ENCODE results near the gene FOXJ1. TPM values are rescaled to one million over a fixed set of nuclear protein-coding genes. Genes with fewer than 3 reads are reported as not detected.

FOXJ1 gene
- total and polyA plus RNA-seq, 2 of the 4 experiments (the other 2 are of a cell fraction): 0.05 TPM; not detected in 1

DNA sequence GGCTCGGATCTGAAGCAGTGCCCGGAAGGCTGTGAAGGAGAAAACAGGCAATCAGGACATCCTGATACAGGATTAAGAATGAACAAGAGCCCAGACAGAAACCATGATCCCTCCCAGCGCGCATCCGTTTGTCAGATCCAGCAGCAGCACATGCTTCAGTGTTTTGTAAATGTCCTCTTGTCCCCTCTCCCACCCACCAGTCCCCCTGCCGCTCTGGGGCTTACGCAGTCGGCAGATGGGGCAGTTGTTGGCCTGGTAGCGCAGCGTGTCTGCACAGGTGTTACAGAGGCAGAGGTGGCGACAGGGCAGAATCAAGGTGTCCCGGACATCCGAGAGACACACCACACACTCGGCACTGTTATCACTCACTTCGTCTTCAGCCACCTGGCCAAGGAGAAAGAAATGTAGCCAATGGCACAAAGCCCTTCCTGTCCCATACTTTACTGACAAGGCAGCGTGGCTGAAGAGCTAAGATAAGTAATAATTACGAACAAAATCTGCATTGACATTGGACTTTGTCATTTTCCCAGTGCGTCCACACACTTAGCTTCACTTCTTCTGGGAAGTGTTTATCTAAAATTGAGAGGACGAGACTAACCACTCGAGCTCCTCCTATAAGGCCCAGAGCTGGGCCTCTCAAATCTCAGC is 20.7 kb upstream of the FOXJ1 start:
- in situ Hi-C loops (cut with MboI; ENCODE audit: low sequenced_read_pairs): no loop called here

More for the DNA sequence above, 20.7 kb upstream of the FOXJ1 start:
- Histone ChIP-seq H3K23ac (ENCODE audit: low read depth, low read length) (no peak overlapping the region), H2BK15ac (ENCODE audit: low read depth, low read length) (no peak overlapping the region), H3K36me3 (ENCODE audit: control insufficient read depth, insufficient read depth, low read length) (no peaks in the 10 kb centered on the region), H3K18ac (ENCODE audit: low read depth, low read length) (no peak overlapping the region), H3K4me3 (ENCODE audit: insufficient read depth, low read depth, low read length) (no peak overlapping the region), H2BK120ac (ENCODE audit: low read depth, low read length) (no peak overlapping the region), H3K4me2 (ENCODE audit: low read depth, low read length) (no peak overlapping the region), H3K79me1 (ENCODE audit: low read depth in 1 of 2, low read length in 2 of 2) (no peaks in the 10 kb centered on the region), H3K9me1 (ENCODE audit: insufficient read depth, low read length) (no peaks in the 10 kb centered on the region), H2BK20ac (ENCODE audit: low read depth, low read length) (no peak overlapping the region), H3K4ac (ENCODE audit: low read depth, low read length) (no peak overlapping the region), H2BK5ac (ENCODE audit: low read depth, low read length, poor library complexity, severe bottlenecking) (no peak overlapping the region), H2AFZ (replicated peaks; ENCODE audit: low read length, poor library complexity) (no peak overlapping the region), H2AK5ac (ENCODE audit: low read depth, low read length) (no peak overlapping the region), H4K8ac (ENCODE audit: low read depth in 2 of 2, low read length in 2 of 2) (no peak overlapping the region), H4K91ac (ENCODE audit: insufficient read depth, low read depth, low read length) (no peak overlapping the region), H3K56ac (ENCODE audit: extremely low read depth, insufficient read depth, low read length) (no peak overlapping the region), H3K27ac (ENCODE audit: insufficient read depth, low read length) (no peak overlapping the region), H3K27me3 (ENCODE audit: control insufficient read depth, insufficient read depth, low read length) (peaks cover 4% of the 10 kb centered on the region), H3K9me3 (ENCODE audit: control insufficient read depth, insufficient read depth, low read length) (no peaks in the 10 kb centered on the region), H3K4me1 (ENCODE audit: control insufficient read depth, insufficient read depth, low read length) (no peaks in the 10 kb centered on the region), H4K20me1 (ENCODE audit: insufficient read depth, low read length) (no peaks in the 10 kb centered on the region), H4K5ac (ENCODE audit: low read depth, low read length) (no peak overlapping the region), H3K9ac (ENCODE audit: low read depth, low read length) (no peak overlapping the region), H2AK9ac (replicated peaks; ENCODE audit: low read depth, low read length, poor library complexity) (no peak overlapping the region), H3K14ac (replicated peaks; ENCODE audit: low read depth, low read length) (no peak overlapping the region)
- ATAC-seq (ENCODE audit: low read depth) (no peak), DNase-seq (no peak)
- BruUV-seq (replicated peaks): no TSS peak
- intact Hi-C loops (cut with micrococcal nuclease) (no loop called here), dilution Hi-C loops (cut with HindIII; ENCODE audit: low sequenced_read_pairs, unreplicated experiment) (no loop called here)
- ChIA-PET CTCF (interaction anchor here (0.9 kb wide), 1 partner anchor 28 kb away, joined by 3 read pairs; no protein-coding TSS in a partner anchor), POLR2A (ENCODE audit: unreplicated experiment) (no interaction called here)
- no peak for TF ChIP-seq BHLHE40 (IDR thresholded peaks at IDR 0.05; ENCODE audit: low read depth, low read length)
- 73% methylated on average over 4 of the region's 20 CpGs; no CpG with 5 or more reads in 1 of the 2 experiments for WGBS, 2 experiments (ENCODE audit: extremely low coverage in 2 of 2, insufficient read length in 1 of 2)

Data from IMR-90 (cell line).